NCI-H1694 treated with DMSO at 0.1 percent for 48 hours (cell line): Measurements from ENCODE around the gene VEGFB.

Experiments
- DNase-seq: peaks from one replicate; lab custom pipeline; 2025; lab: John Stamatoyannopoulos, UW

The VEGFB gene

GRCh38 chr11:64283092-64283491 is 48.7 kb downstream of the VEGFB start:
- no peak for DNase-seq

GRCh38 chr11:64284048-64284961 is 49.9 kb downstream of the VEGFB start, which contains the start of gene BAD:
Gene BAD, minus strand, starts transcription at chr11:64284665. Its CDS starts 297 bp downstream, at chr11:64284368.
- peak; percentile 71 for DNase-seq

GRCh38 chr11:64284962-64285884 is 50.8 kb downstream of the VEGFB start, which contains the start of gene GPR137:
Gene GPR137, plus strand, starts transcription at chr11:64285848. Its CDS starts 677 bp downstream, at chr11:64286525.
- peak; percentile 55 for DNase-seq

- DNase-seq: peak; percentile 43
Measured at GRCh38 chr11:64285885-64286800, 51.8 kb downstream of the VEGFB start.

GRCh38 chr11:64286801-64287159 is 52.4 kb downstream of the VEGFB start:
- DNase-seq: no peak

GRCh38 chr11:64287676-64288352 is 53.4 kb downstream of the VEGFB start:
- DNase-seq: no peak

GRCh38 chr11:64288353-64288750 is 54.0 kb downstream of the VEGFB start:
- no peak for DNase-seq
